Measurements from ENCODE around the gene PRUNE1. TPM values are rescaled to one million over a fixed set of nuclear protein-coding genes. Genes with fewer than 3 reads are reported as not detected.

Gene PRUNE1
- total RNA-seq, 2 donors from 2014 or later = 20.4 to 21.5 TPM

GRCh38 chr1:150987924-150988323 lies 20.3 kb upstream of the PRUNE1 start:
- TF ChIP-seq CTCF (IDR thresholded peaks at IDR 0.05) = no peak
- H3K9me3 ChIP-seq = no peaks in the 10 kb centered on the region
- H3K27me3 ChIP-seq = no peaks in the 10 kb centered on the region
- no peak overlapping the region for H3K4me3 ChIP-seq
- intact Hi-C loops (cut with DNase I) = no loop called here
- no peak for DNase-seq
- no peaks in the 10 kb centered on the region for H3K36me3 ChIP-seq
- no peak overlapping the region for H3K27ac ChIP-seq
- no peak overlapping the region for H3K9ac ChIP-seq (ENCODE audit: low read depth in 2 of 2, low read length in 2 of 2)
- H3K4me1 ChIP-seq = no peaks in the 10 kb centered on the region

GRCh38 chr1:150992626-150993025 lies 15.6 kb upstream of the PRUNE1 start:
- Histone ChIP-seq H3K27me3 (no peaks in the 10 kb centered on the region), H3K9me3 (no peaks in the 10 kb centered on the region), H3K4me3 (no peak overlapping the region), H3K36me3 (no peaks in the 10 kb centered on the region), H3K4me1 (no peaks in the 10 kb centered on the region), H3K27ac (no peak overlapping the region), H3K9ac (ENCODE audit: low read depth in 2 of 2, low read length in 2 of 2) (no peak overlapping the region)
- no peak for DNase-seq
- intact Hi-C loops (cut with DNase I) = loop anchor here (10.0 kb wide), 1 partner anchor 168 kb away; no protein-coding TSS in a partner anchor
- no peak for TF ChIP-seq CTCF (IDR thresholded peaks at IDR 0.05)

- TF ChIP-seq CTCF (IDR thresholded peaks at IDR 0.05) = no peak
Measured at GRCh38 chr1:150994248-150994647, 14.0 kb upstream of the PRUNE1 start.

GRCh38 chr1:150995460-150995859 lies 12.8 kb upstream of the PRUNE1 start:
- Histone ChIP-seq H3K36me3 (no peaks in the 10 kb centered on the region), H3K9me3 (no peaks in the 10 kb centered on the region), H3K9ac (ENCODE audit: low read depth in 2 of 2, low read length in 2 of 2) (no peak overlapping the region), H3K4me3 (no peak overlapping the region), H3K27ac (no peak overlapping the region), H3K4me1 (no peaks in the 10 kb centered on the region), H3K27me3 (no peaks in the 10 kb centered on the region)
- DNase-seq = no peak
- intact Hi-C loops (cut with DNase I) = loop anchor here (10.0 kb wide), 1 partner anchor 171 kb away; no protein-coding TSS in a partner anchor
- TF ChIP-seq CTCF (IDR thresholded peaks at IDR 0.05) = no peak

More at GRCh38 chr1:150994248-150994647, 14.0 kb upstream of the PRUNE1 start:
- H3K27ac ChIP-seq = no peak overlapping the region
- no peaks in the 10 kb centered on the region for H3K27me3 ChIP-seq
- no peaks in the 10 kb centered on the region for H3K36me3 ChIP-seq
- intact Hi-C loops (cut with DNase I) = loop anchor here (10.0 kb wide), 1 partner anchor 169 kb away; no protein-coding TSS in a partner anchor
- no peak overlapping the region for H3K9ac ChIP-seq (ENCODE audit: low read depth in 2 of 2, low read length in 2 of 2)
- no peak for DNase-seq
- no peaks in the 10 kb centered on the region for H3K4me1 ChIP-seq
- no peak overlapping the region for H3K4me3 ChIP-seq
- H3K9me3 ChIP-seq = no peaks in the 10 kb centered on the region

- no peak overlapping the region for H3K27ac ChIP-seq
- no peak for DNase-seq
Measured at GRCh38 chr1:150995896-150996295, 12.4 kb upstream of the PRUNE1 start.

More at GRCh38 chr1:150995896-150996295, 12.4 kb upstream of the PRUNE1 start:
- TF ChIP-seq CTCF (IDR thresholded peaks at IDR 0.05) = peak; percentile 90
- intact Hi-C loops (cut with DNase I) = loop anchor here (10.0 kb wide), 1 partner anchor 171 kb away; no protein-coding TSS in a partner anchor
- Histone ChIP-seq H3K9me3 (no peaks in the 10 kb centered on the region), H3K4me1 (no peaks in the 10 kb centered on the region), H3K27me3 (no peaks in the 10 kb centered on the region), H3K9ac (ENCODE audit: low read depth in 2 of 2, low read length in 2 of 2) (no peak overlapping the region), H3K36me3 (no peaks in the 10 kb centered on the region), H3K4me3 (no peak overlapping the region)

All from colonic mucosa (tissue), 4 donors.